Endothelial cell of umbilical vein (primary cell): ENCODE results near the gene PRLR. TPM values are rescaled to one million over a fixed set of nuclear protein-coding genes. Genes with fewer than 3 reads are reported as not detected.

Experiments used
- BruUV-seq: library from RNA; stranded (reverse); fragments of 400-500 nt; replicated peaks from 2 replicates; lab custom pipeline; 2021; lab: Mats Ljungman, UMichigan
- CTCF ChIA-PET: fragments of 300-600, 350-600 bp; sonication (Branson Sonifier 250); formaldehyde crosslinking; loops from one replicate; lab custom pipeline; 2021; ENCODE audit warnings: antibody characterized with exemption, inconsistent platforms; lab: Charles Lee
- POLR2A ChIA-PET: fragments of 300-600, 350-600 bp; sonication (Branson Sonifier 250); formaldehyde crosslinking; loops from one replicate; lab custom pipeline; 2021; ENCODE audit warnings: antibody characterized with exemption, inconsistent platforms; lab: Charles Lee
- DNase-seq: peaks from one replicate; pipeline ENCODE4 v3.0.0-alpha.2; 2011; ENCODE audit warnings: low read depth, low spot score
- FAIRE-seq: peaks from 2 replicates; lab custom pipeline; 2011; peaks lifted over from hg19 to GRCh38; lab: Jason Lieb, UNC
- H2AFZ ChIP-seq: 2 replicates; pipeline ENCODE4 v1.6.0; 2012; ENCODE audit warnings: low read depth, low read length, control low read depth, inconsistent platforms
- H3K27ac ChIP-seq: 2 replicates; pipeline ENCODE4 v1.5.1; 2011; ENCODE audit warnings: low read depth, mild to moderate bottlenecking, control low read depth, low read length, moderate library complexity; ENCODE audit not compliant: insufficient read depth
- H3K27me3 ChIP-seq, 2 experiments: 2 replicates each; pipeline versions ENCODE4 v1.6.0 to v1.6.1; 2011; ENCODE audit warnings: low read length in 2 of 2, mixed read lengths in 1 of 2; ENCODE audit not compliant: control insufficient read depth in 2 of 2, insufficient read depth in 2 of 2
- H3K36me3 ChIP-seq, 2 experiments: 2 replicates in 1 of 2; 3 replicates in 1 of 2; pipeline ENCODE4 v1.5.1; 2011; ENCODE audit warnings: low read length in 2 of 2, mild to moderate bottlenecking in 1 of 2, moderate library complexity in 1 of 2; ENCODE audit not compliant: control insufficient read depth in 2 of 2, insufficient read depth in 2 of 2; ENCODE audit errors: extremely low read depth in 1 of 2
- H3K4me1 ChIP-seq: 3 replicates; pipeline ENCODE4 v1.5.1; 2011; ENCODE audit warnings: mild to moderate bottlenecking, low read length; ENCODE audit not compliant: control insufficient read depth, insufficient read depth; ENCODE audit errors: extremely low read depth
- H3K4me2 ChIP-seq: 2 replicates; pipeline ENCODE4 v1.6.1; 2011; ENCODE audit warnings: low read length, control low read depth, mixed read lengths; ENCODE audit not compliant: insufficient read depth
- H3K4me3 ChIP-seq, 3 experiments: fragments of 200-600 bp in 1 of 3; sonication (generic), shearing (Covaris generic) in 1 of 3; replicated peaks in 1 of 3; 2 replicates each; pipeline ENCODE4 v1.5.1; 2011 to 2016; ENCODE audit warnings: control low read depth in 3 of 3, low read length in 3 of 3, mild to moderate bottlenecking in 2 of 3, inconsistent platforms in 1 of 3, low read depth in 1 of 3, moderate library complexity in 1 of 3; ENCODE audit not compliant: insufficient read depth in 1 of 3
- H3K79me2 ChIP-seq: 2 replicates; pipeline ENCODE4 v1.6.0; 2012; ENCODE audit warnings: low read length, inconsistent platforms; ENCODE audit not compliant: control insufficient read depth, insufficient read depth
- H3K9ac ChIP-seq: replicated peaks from 2 replicates; pipeline ENCODE3; 2011; ENCODE audit warnings: low read length, control low read depth; ENCODE audit not compliant: insufficient read depth; ENCODE audit errors: extremely low read depth
- H3K9me1 ChIP-seq: replicated peaks from 3 replicates; pipeline ENCODE4 v1.6.0; 2011; ENCODE audit warnings: mild to moderate bottlenecking, low read length; ENCODE audit not compliant: control insufficient read depth, insufficient read depth; ENCODE audit errors: extremely low read depth
- H3K9me3 ChIP-seq: replicated peaks from 2 replicates; pipeline ENCODE4 v1.5.1; 2012; ENCODE audit warnings: low read length, inconsistent platforms; ENCODE audit not compliant: control insufficient read depth, insufficient read depth
- H4K20me1 ChIP-seq: replicated peaks from 2 replicates; pipeline ENCODE3; 2011; ENCODE audit warnings: mild to moderate bottlenecking, low read length; ENCODE audit not compliant: control insufficient read depth, insufficient read depth; ENCODE audit errors: extremely low read depth
- CTCF ChIP-seq, 2 donors: IDR thresholded peaks; 1 replicate in 1 of 2; 2 replicates in 1 of 2; pipeline ENCODE4 v1.5.1; 2011; ENCODE audit warnings: low read length in 2 of 2, mild to moderate bottlenecking in 2 of 2, moderate library complexity in 2 of 2, control low read depth in 1 of 2, inconsistent platforms in 1 of 2, low read depth in 1 of 2; ENCODE audit not compliant: insufficient read depth in 1 of 2; ENCODE audit errors: extremely low read depth in 1 of 2
- EZH2 ChIP-seq: IDR thresholded peaks from 2 replicates; pipeline ENCODE4 v1.6.1; 2012; ENCODE audit warnings: borderline replicate concordance, low read depth, mild to moderate bottlenecking, moderate library complexity, low read length, inconsistent platforms; ENCODE audit not compliant: severe bottlenecking
- FOS ChIP-seq: IDR thresholded peaks from 2 replicates; pipeline ENCODE4 v1.6.1; 2011; ENCODE audit warnings: mild to moderate bottlenecking, low read length, moderate library complexity, borderline replicate concordance; ENCODE audit not compliant: insufficient read depth
- GATA2 ChIP-seq: IDR thresholded peaks from 2 replicates; pipeline ENCODE4 v1.7.0; 2011; ENCODE audit warnings: low read depth, mild to moderate bottlenecking, moderate library complexity, mixed read lengths, low read length; ENCODE audit not compliant: insufficient read length, insufficient read depth
- JUN ChIP-seq: IDR thresholded peaks from 2 replicates; pipeline ENCODE4 v1.6.1; 2011; ENCODE audit warnings: borderline replicate concordance, low read depth; ENCODE audit not compliant: insufficient read length, insufficient read depth
- MAX ChIP-seq: IDR thresholded peaks from 2 replicates; pipeline ENCODE4 v1.6.1; 2011; ENCODE audit not compliant: insufficient read depth, insufficient read length
- MYC ChIP-seq: IDR thresholded peaks from one replicate; pipeline ENCODE4 v1.6.1; 2011; ENCODE audit warnings: mild to moderate bottlenecking, low read depth, low read length
- POLR2A ChIP-seq: IDR thresholded peaks from 2 replicates; pipeline ENCODE4 v1.6.1; 2012; ENCODE audit warnings: low read depth, mild to moderate bottlenecking, control low read depth, low read length
- POLR2AphosphoS5 ChIP-seq: IDR thresholded peaks from 2 replicates; pipeline ENCODE4 v1.6.1; 2012; ENCODE audit warnings: low read depth, mild to moderate bottlenecking, control low read depth, low read length, moderate library complexity; ENCODE audit not compliant: insufficient read depth
- dilution Hi-C: fragments of 300-500 bp; cut with MboI; formaldehyde crosslinking; loops from one replicate; pipeline ENCODE4 v1.15.0; 2019; ENCODE audit warnings: low sequenced_read_pairs; ENCODE audit not compliant: extremely low pct_ligation_motif_present
- intact Hi-C: fragments of 100-400 bp; cut with micrococcal nuclease; formaldehyde crosslinking; loops from one replicate; pipeline ENCODE4 v1.10.0; 2022
- polyA plus RNA-seq, 4 experiments: library from polyadenylated mRNA; depleted of rRNA in 3 of 4; stranded (reverse) in 3 of 4; unstranded in 1 of 4; fragments of >200 nt; gene quantifications; 2 replicates each; pipeline versions ENCODE4 v1.2.1 to v1.2.3, GENCODE V29; 2011 to 2012; ENCODE audit warnings: missing spikeins in 1 of 4
- total RNA-seq: library from RNA; stranded (reverse); gene quantifications from 2 replicates; pipeline ENCODE4 v1.2.3, GENCODE V29; 2021

PRLR gene
- total and polyA plus RNA-seq, 2 donors (not counting 3 experiments of a cell fraction or from before 2014, with no cell fraction given) = not detected

GRCh38 chr5:35195472-35195852 lies 34.8 kb downstream of the PRLR start:
- Histone ChIP-seq H3K79me2 (no peaks in the 10 kb centered on the region), H3K4me2 (no peak overlapping the region), H3K9me3 (no peaks in the 10 kb centered on the region), H3K4me3 (no peak overlapping the region), H3K27ac (no peak overlapping the region), H3K9me1 (peaks cover 3% of the 10 kb centered on the region), H3K36me3 (no peaks in the 10 kb centered on the region), H3K27me3 (peaks cover 2% of the 10 kb centered on the region in 2 experiments), H3K9ac (no peak overlapping the region), H3K4me1 (no peaks in the 10 kb centered on the region), H4K20me1 (no peaks in the 10 kb centered on the region), H2AFZ (no peak overlapping the region)
- BruUV-seq = no TSS peak
- no peak for TF ChIP-seq POLR2AphosphoS5
- no peak for TF ChIP-seq CTCF (IDR thresholded peaks at IDR 0.05; ENCODE audit: extremely low read depth in 1 of 2, insufficient read depth in 1 of 2, low read depth in 1 of 2, low read length in 2 of 2)
- no peak for TF ChIP-seq JUN
- TF ChIP-seq POLR2A = no peak
- no peak for TF ChIP-seq EZH2
- TF ChIP-seq GATA2 = no peak
- no peak for TF ChIP-seq MYC
- no peak for TF ChIP-seq FOS
- no peak for TF ChIP-seq MAX
- POLR2A ChIA-PET = no interaction called here
- DNase-seq (no peak), FAIRE-seq (no peak)
- CTCF ChIA-PET = no interaction called here
- intact Hi-C loops (no loop called here), dilution Hi-C loops (no loop called here)
